ENCODE measurements around the gene ANKRD52.

Gene ANKRD52

GRCh38 chr12:56258820-56259183, 618 bp upstream of the ANKRD52 start:
- H3K9me3 Mint-ChIP-seq: no peaks in the 10 kb centered on the region

GRCh38 chr12:56257491-56258067, 605 bp downstream of the ANKRD52 start:
- Mint-ChIP-seq H3K27me3 (no peaks in the 10 kb centered on the region), H3K4me1 (peaks cover 23% of the 10 kb centered on the region), H3K36me3 (peaks cover 3% of the 10 kb centered on the region), H3K9me3 (no peaks in the 10 kb centered on the region), H3K4me3 (peak overlapping the region; percentile 85), H3K27ac (no peak overlapping the region)

More at GRCh38 chr12:56258820-56259183, 618 bp upstream of the ANKRD52 start:
- H3K4me1 Mint-ChIP-seq: peaks cover 23% of the 10 kb centered on the region
- peak overlapping the region; percentile 90 for H3K27ac Mint-ChIP-seq
- peak overlapping the region; percentile 94 for H3K4me3 Mint-ChIP-seq
- no peaks in the 10 kb centered on the region for H3K27me3 Mint-ChIP-seq
- H3K36me3 Mint-ChIP-seq: peaks cover 3% of the 10 kb centered on the region

GRCh38 chr12:56257071-56257470, 1.1 kb downstream of the ANKRD52 start:
- Mint-ChIP-seq H3K9me3 (no peaks in the 10 kb centered on the region), H3K36me3 (peaks cover 5% of the 10 kb centered on the region), H3K4me3 (peak overlapping the region; percentile 85), H3K4me1 (peaks cover 23% of the 10 kb centered on the region), H3K27ac (peak overlapping the region; percentile 57), H3K27me3 (no peaks in the 10 kb centered on the region)

- Mint-ChIP-seq H3K36me3 (peaks cover 7% of the 10 kb centered on the region), H3K4me1 (peaks cover 23% of the 10 kb centered on the region), H3K9me3 (no peaks in the 10 kb centered on the region), H3K27me3 (no peaks in the 10 kb centered on the region), H3K27ac (peak overlapping the region; percentile 57), H3K4me3 (peak overlapping the region; percentile 85)
Measured at GRCh38 chr12:56256326-56256960, 1.7 kb downstream of the ANKRD52 start.

GRCh38 chr12:56255671-56256070, 2.5 kb downstream of the ANKRD52 start:
- peaks cover 23% of the 10 kb centered on the region for H3K4me1 Mint-ChIP-seq
- no peak overlapping the region for H3K4me3 Mint-ChIP-seq
- H3K27ac Mint-ChIP-seq: no peak overlapping the region
- no peaks in the 10 kb centered on the region for H3K9me3 Mint-ChIP-seq
- no peaks in the 10 kb centered on the region for H3K27me3 Mint-ChIP-seq
- H3K36me3 Mint-ChIP-seq: peaks cover 7% of the 10 kb centered on the region

- H3K9me3 Mint-ChIP-seq: no peaks in the 10 kb centered on the region
- H3K27me3 Mint-ChIP-seq: no peaks in the 10 kb centered on the region
- peaks cover 16% of the 10 kb centered on the region for H3K4me1 Mint-ChIP-seq
- H3K4me3 Mint-ChIP-seq: no peak overlapping the region
- no peak overlapping the region for H3K27ac Mint-ChIP-seq
- peaks cover 7% of the 10 kb centered on the region for H3K36me3 Mint-ChIP-seq
Measured at GRCh38 chr12:56253091-56253490, 5.1 kb downstream of the ANKRD52 start.

- Mint-ChIP-seq H3K9me3 (no peaks in the 10 kb centered on the region), H3K36me3 (peaks cover 7% of the 10 kb centered on the region), H3K4me1 (peaks cover 16% of the 10 kb centered on the region), H3K4me3 (no peak overlapping the region), H3K27ac (no peak overlapping the region), H3K27me3 (no peaks in the 10 kb centered on the region)
Measured at GRCh38 chr12:56252649-56253048, 5.5 kb downstream of the ANKRD52 start.

GRCh38 chr12:56248711-56249110, 9.5 kb downstream of the ANKRD52 start:
- H3K36me3 Mint-ChIP-seq: peaks cover 4% of the 10 kb centered on the region
- H3K27ac Mint-ChIP-seq: no peak overlapping the region
- no peaks in the 10 kb centered on the region for H3K9me3 Mint-ChIP-seq
- no peak overlapping the region for H3K4me3 Mint-ChIP-seq
- no peaks in the 10 kb centered on the region for H3K27me3 Mint-ChIP-seq
- no peaks in the 10 kb centered on the region for H3K4me1 Mint-ChIP-seq

- Mint-ChIP-seq H3K27ac (no peak overlapping the region), H3K9me3 (no peaks in the 10 kb centered on the region), H3K36me3 (peaks cover 4% of the 10 kb centered on the region), H3K27me3 (no peaks in the 10 kb centered on the region), H3K4me1 (no peaks in the 10 kb centered on the region), H3K4me3 (no peak overlapping the region)
Measured at GRCh38 chr12:56247923-56248322, 10.3 kb downstream of the ANKRD52 start.

GRCh38 chr12:56244494-56244893, 13.7 kb downstream of the ANKRD52 start:
- no peaks in the 10 kb centered on the region for H3K4me1 Mint-ChIP-seq
- no peaks in the 10 kb centered on the region for H3K27me3 Mint-ChIP-seq
- no peaks in the 10 kb centered on the region for H3K9me3 Mint-ChIP-seq
- H3K36me3 Mint-ChIP-seq: no peaks in the 10 kb centered on the region
- no peak overlapping the region for H3K27ac Mint-ChIP-seq
- no peak overlapping the region for H3K4me3 Mint-ChIP-seq

GRCh38 chr12:56243731-56244181, 14.4 kb downstream of the ANKRD52 start:
- no peaks in the 10 kb centered on the region for H3K36me3 Mint-ChIP-seq
- no peaks in the 10 kb centered on the region for H3K9me3 Mint-ChIP-seq
- no peak overlapping the region for H3K27ac Mint-ChIP-seq
- no peaks in the 10 kb centered on the region for H3K4me1 Mint-ChIP-seq
- H3K4me3 Mint-ChIP-seq: no peak overlapping the region
- no peaks in the 10 kb centered on the region for H3K27me3 Mint-ChIP-seq

GRCh38 chr12:56242986-56243385, 15.2 kb downstream of the ANKRD52 start:
- H3K4me1 Mint-ChIP-seq: no peaks in the 10 kb centered on the region
- no peaks in the 10 kb centered on the region for H3K9me3 Mint-ChIP-seq
- H3K27ac Mint-ChIP-seq: no peak overlapping the region
- no peaks in the 10 kb centered on the region for H3K27me3 Mint-ChIP-seq
- H3K36me3 Mint-ChIP-seq: no peaks in the 10 kb centered on the region
- H3K4me3 Mint-ChIP-seq: no peak overlapping the region

- Mint-ChIP-seq H3K27me3 (no peaks in the 10 kb centered on the region), H3K4me3 (no peak overlapping the region), H3K27ac (no peak overlapping the region), H3K9me3 (no peaks in the 10 kb centered on the region), H3K36me3 (no peaks in the 10 kb centered on the region), H3K4me1 (no peaks in the 10 kb centered on the region)
Measured at GRCh38 chr12:56241424-56242303, 16.5 kb downstream of the ANKRD52 start.

GRCh38 chr12:56237552-56237951, 20.6 kb downstream of the ANKRD52 start:
- Mint-ChIP-seq H3K9me3 (no peaks in the 10 kb centered on the region), H3K4me1 (no peaks in the 10 kb centered on the region)

GRCh38 chr12:56236985-56237384, 21.2 kb downstream of the ANKRD52 start:
- no peaks in the 10 kb centered on the region for H3K9me3 Mint-ChIP-seq
- H3K36me3 Mint-ChIP-seq: no peaks in the 10 kb centered on the region
- no peaks in the 10 kb centered on the region for H3K4me1 Mint-ChIP-seq
- H3K27ac Mint-ChIP-seq: no peak overlapping the region
- H3K27me3 Mint-ChIP-seq: no peaks in the 10 kb centered on the region
- no peak overlapping the region for H3K4me3 Mint-ChIP-seq

More at GRCh38 chr12:56237552-56237951, 20.6 kb downstream of the ANKRD52 start:
- Mint-ChIP-seq H3K4me3 (no peak overlapping the region), H3K36me3 (no peaks in the 10 kb centered on the region), H3K27ac (no peak overlapping the region), H3K27me3 (no peaks in the 10 kb centered on the region)

- Mint-ChIP-seq H3K9me3 (no peaks in the 10 kb centered on the region), H3K27me3 (no peaks in the 10 kb centered on the region), H3K4me1 (no peaks in the 10 kb centered on the region), H3K27ac (no peak overlapping the region), H3K36me3 (no peaks in the 10 kb centered on the region), H3K4me3 (no peak overlapping the region)
Measured at GRCh38 chr12:56236091-56236490, 22.1 kb downstream of the ANKRD52 start.
